Fibroblast of lung (primary cell): ENCODE data around the gene NUP214. TPM values are rescaled to one million over a fixed set of nuclear protein-coding genes. Genes with fewer than 3 reads are reported as not detected.

Experiments used
- DNase-seq, 2 donors: peaks; one replicate each; pipeline versions ENCODE4 v3.0.0 to v3.0.0-alpha.2; 2010; ENCODE audit warnings: low read depth in 2 of 2
- H2AFZ ChIP-seq: 2 replicates; pipeline ENCODE4 v1.5.1; 2012; ENCODE audit warnings: low read length, control low read depth, inconsistent platforms
- H3K27ac ChIP-seq: 2 replicates; pipeline ENCODE4 v1.5.1; 2011; ENCODE audit warnings: low read length, control low read depth; ENCODE audit not compliant: insufficient read depth
- H3K27me3 ChIP-seq: 2 replicates; pipeline ENCODE4 v1.5.1; 2011; ENCODE audit warnings: mild to moderate bottlenecking, low read length; ENCODE audit not compliant: control insufficient read depth, insufficient read depth
- H3K36me3 ChIP-seq: 2 replicates; pipeline ENCODE4 v1.5.1; 2011; ENCODE audit warnings: low read length; ENCODE audit not compliant: control insufficient read depth, insufficient read depth
- H3K4me1 ChIP-seq: 2 replicates; pipeline ENCODE4 v1.5.1; 2011; ENCODE audit warnings: low read length; ENCODE audit not compliant: control insufficient read depth, insufficient read depth; ENCODE audit errors: extremely low read depth
- H3K4me2 ChIP-seq: 2 replicates; pipeline ENCODE4 v1.5.1; 2011; ENCODE audit warnings: low read length, control low read depth; ENCODE audit not compliant: insufficient read depth; ENCODE audit errors: extremely low read depth
- H3K4me3 ChIP-seq, 4 experiments: fragments of 200-600 bp in 1 of 4; sonication (generic) in 1 of 4; replicated peaks in 1 of 4; 2 replicates each; pipeline ENCODE4 v1.5.1; 2011 to 2016; ENCODE audit warnings: low read length in 4 of 4, low read depth in 3 of 4, mild to moderate bottlenecking in 3 of 4, control low read depth in 2 of 4, inconsistent platforms in 1 of 4, mixed read lengths in 1 of 4; ENCODE audit not compliant: insufficient read depth in 1 of 4; ENCODE audit errors: control extremely low read depth in 1 of 4
- H3K79me2 ChIP-seq: 2 replicates; pipeline ENCODE4 v1.5.1; 2012; ENCODE audit warnings: mild to moderate bottlenecking, low read length, inconsistent platforms; ENCODE audit not compliant: control insufficient read depth, insufficient read depth
- H3K9ac ChIP-seq: 2 replicates; pipeline ENCODE4 v1.5.1; 2011; ENCODE audit warnings: mild to moderate bottlenecking, low read length, control low read depth; ENCODE audit not compliant: insufficient read depth
- H3K9me3 ChIP-seq: 2 replicates; pipeline ENCODE4 v1.5.1; 2012; ENCODE audit warnings: low read depth, low read length; ENCODE audit not compliant: control insufficient read depth, insufficient read depth
- H4K20me1 ChIP-seq: 2 replicates; pipeline ENCODE4 v1.5.1; 2011; ENCODE audit warnings: low read length; ENCODE audit not compliant: control insufficient read depth, insufficient read depth; ENCODE audit errors: extremely low read depth
- CTCF ChIP-seq, 2 donors: IDR thresholded peaks in 1 of 2; conservative IDR thresholded peaks in 1 of 2; 1 replicate in 1 of 2; 2 replicates in 1 of 2; pipeline ENCODE4 v1.5.1; 2011 to 2012; ENCODE audit warnings: low read length in 2 of 2, control low read depth in 1 of 2, inconsistent platforms in 1 of 2, low read depth in 1 of 2, mild to moderate bottlenecking in 1 of 2
- EZH2 ChIP-seq: IDR thresholded peaks from 2 replicates; pipeline ENCODE4 v1.5.1; 2012; ENCODE audit warnings: low read length, control low read depth, mild to moderate bottlenecking; ENCODE audit errors: missing control alignments
- polyA plus RNA-seq, 2 donors: library from polyadenylated mRNA; depleted of rRNA in 1 of 2; stranded (reverse) in 1 of 2; unstranded in 1 of 2; fragments of >200 nt; gene quantifications; 2 replicates each; pipeline ENCODE4 v1.2.1, GENCODE V29; 2011 to 2012; ENCODE audit warnings: missing spikeins in 1 of 2
- total RNA-seq: library from RNA; depleted of rRNA; stranded (reverse); fragments of >200 nt; gene quantifications from 2 replicates; pipeline ENCODE4 v1.2.1, GENCODE V29; 2014

NUP214 gene
- total and polyA plus RNA-seq, 2 donors (not counting 1 experiment from before 2014, with no cell fraction given) = 5.0 to 12.2 TPM

- no peak overlapping the region for H3K27ac ChIP-seq
- H3K4me3 ChIP-seq = no peak overlapping the region
- no peaks in the 10 kb centered on the region for H3K79me2 ChIP-seq
- no peak for DNase-seq
- H3K4me1 ChIP-seq = no peaks in the 10 kb centered on the region
- no peak overlapping the region for H2AFZ ChIP-seq
- no peak overlapping the region for H3K4me2 ChIP-seq
- TF ChIP-seq CTCF (conservative IDR thresholded peaks at IDR 0.05 in 1 of 2, IDR thresholded peaks at IDR 0.05 in 1 of 2; ENCODE audit: low read depth in 1 of 2, low read length in 2 of 2) (no peak), EZH2 (no peak)
- H3K9ac ChIP-seq = no peak overlapping the region
- H4K20me1 ChIP-seq = no peaks in the 10 kb centered on the region
- no peaks in the 10 kb centered on the region for H3K27me3 ChIP-seq
- no peaks in the 10 kb centered on the region for H3K9me3 ChIP-seq
- peaks cover 4% of the 10 kb centered on the region for H3K36me3 ChIP-seq
Measured at GRCh38 chr9:131169563-131170240, 44.3 kb downstream of the NUP214 start.

GRCh38 chr9:131173995-131174394 is 48.6 kb downstream of the NUP214 start:
- no peaks in the 10 kb centered on the region for H3K9me3 ChIP-seq

GRCh38 chr9:131174681-131175239 is 49.4 kb downstream of the NUP214 start:
- Histone ChIP-seq H3K4me2 (no peak overlapping the region), H3K4me1 (peaks cover 12% of the 10 kb centered on the region), H3K9ac (no peak overlapping the region), H3K27me3 (no peaks in the 10 kb centered on the region), H2AFZ (no peak overlapping the region), H3K4me3 (no peak overlapping the region), H3K27ac (no peak overlapping the region), H3K9me3 (no peaks in the 10 kb centered on the region), H4K20me1 (no peaks in the 10 kb centered on the region), H3K79me2 (no peaks in the 10 kb centered on the region), H3K36me3 (peaks cover 6% of the 10 kb centered on the region)
- no peak for DNase-seq
- TF ChIP-seq EZH2 (no peak), CTCF (conservative IDR thresholded peaks at IDR 0.05 in 1 of 2, IDR thresholded peaks at IDR 0.05 in 1 of 2; ENCODE audit: low read depth in 1 of 2, low read length in 2 of 2) (no peak)

More at GRCh38 chr9:131173995-131174394, 48.6 kb downstream of the NUP214 start:
- H3K4me3 ChIP-seq = no peak overlapping the region
- no peak for DNase-seq
- no peak overlapping the region for H3K4me2 ChIP-seq
- no peak overlapping the region for H3K9ac ChIP-seq
- no peaks in the 10 kb centered on the region for H4K20me1 ChIP-seq
- peaks cover 7% of the 10 kb centered on the region for H3K4me1 ChIP-seq
- TF ChIP-seq EZH2 (no peak), CTCF (conservative IDR thresholded peaks at IDR 0.05 in 1 of 2, IDR thresholded peaks at IDR 0.05 in 1 of 2; ENCODE audit: low read depth in 1 of 2, low read length in 2 of 2) (no peak)
- H3K27ac ChIP-seq = no peak overlapping the region
- H3K36me3 ChIP-seq = peaks cover 6% of the 10 kb centered on the region
- no peaks in the 10 kb centered on the region for H3K79me2 ChIP-seq
- no peaks in the 10 kb centered on the region for H3K27me3 ChIP-seq
- no peak overlapping the region for H2AFZ ChIP-seq
